ENCODE data around the gene DBH. TPM values are rescaled to one million over a fixed set of nuclear protein-coding genes. Genes with fewer than 3 reads are reported as not detected.

DBH gene
- total RNA-seq, 2 experiments from 2014 or later = not detected

DNA sequence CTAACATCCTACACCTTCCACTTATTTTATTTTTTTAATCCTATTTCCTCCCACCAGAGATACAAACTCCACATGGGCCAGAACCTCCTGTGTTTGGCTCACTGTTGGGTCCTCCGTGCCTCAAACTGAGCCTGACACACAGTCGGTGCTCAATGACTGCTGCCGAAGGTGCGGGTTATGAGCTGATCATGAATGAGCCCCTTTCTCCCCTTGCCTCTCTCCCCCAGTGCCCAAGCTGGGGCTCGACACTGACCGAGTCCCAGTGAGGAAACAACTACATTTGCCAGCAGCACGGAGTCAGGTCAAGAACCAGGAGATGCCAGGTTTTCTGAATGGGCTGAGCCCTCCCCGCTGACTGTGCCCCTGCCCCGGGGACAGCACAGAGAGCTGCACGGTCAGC is 57.0 kb downstream of the DBH start:
- Histone ChIP-seq H3K4me2 (ENCODE audit: low read length) (no peak overlapping the region), H3K4me3 (ENCODE audit: low read depth, low read length, poor library complexity, severe bottlenecking) (no peak overlapping the region), H3K9me3 (ENCODE audit: low read length) (no peaks in the 10 kb centered on the region), H4K20me1 (ENCODE audit: insufficient read depth, low read length) (no peaks in the 10 kb centered on the region), H3K79me2 (ENCODE audit: insufficient read depth, low read depth, low read length) (peaks cover 17% of the 10 kb centered on the region; the same call in 1 of the 2 replicates), H3K36me3 (ENCODE audit: insufficient read depth, low read length) (peaks cover 74% of the 10 kb centered on the region), H3K9me2 (ENCODE audit: insufficient read depth, low read length) (no peaks in the 10 kb centered on the region), H3K4me1 (ENCODE audit: insufficient read depth, low read length, poor library complexity, severe bottlenecking) (peaks cover 25% of the 10 kb centered on the region), H2AFZ (ENCODE audit: low read length) (no peak overlapping the region), H3K27ac (ENCODE audit: low read depth, low read length, poor library complexity, severe bottlenecking) (no peak overlapping the region)
- ChIA-PET CTCF (ENCODE audit: unreplicated experiment) (no interaction called here), POLR2A (no interaction called here)
- TF ChIP-seq EZH2phosphoT487 (IDR thresholded peaks at IDR 0.05; ENCODE audit: borderline replicate concordance, low read depth, low read length) (no peak), CTCF (conservative IDR thresholded peaks at IDR 0.05; ENCODE audit: low read length) (no peak)
- BruUV-seq (replicated peaks) = no TSS peak
- intact Hi-C loops (cut with micrococcal nuclease; ENCODE audit: unreplicated experiment) = no loop called here
- no peak for DNase-seq (ENCODE audit: low spot score)

DNA sequence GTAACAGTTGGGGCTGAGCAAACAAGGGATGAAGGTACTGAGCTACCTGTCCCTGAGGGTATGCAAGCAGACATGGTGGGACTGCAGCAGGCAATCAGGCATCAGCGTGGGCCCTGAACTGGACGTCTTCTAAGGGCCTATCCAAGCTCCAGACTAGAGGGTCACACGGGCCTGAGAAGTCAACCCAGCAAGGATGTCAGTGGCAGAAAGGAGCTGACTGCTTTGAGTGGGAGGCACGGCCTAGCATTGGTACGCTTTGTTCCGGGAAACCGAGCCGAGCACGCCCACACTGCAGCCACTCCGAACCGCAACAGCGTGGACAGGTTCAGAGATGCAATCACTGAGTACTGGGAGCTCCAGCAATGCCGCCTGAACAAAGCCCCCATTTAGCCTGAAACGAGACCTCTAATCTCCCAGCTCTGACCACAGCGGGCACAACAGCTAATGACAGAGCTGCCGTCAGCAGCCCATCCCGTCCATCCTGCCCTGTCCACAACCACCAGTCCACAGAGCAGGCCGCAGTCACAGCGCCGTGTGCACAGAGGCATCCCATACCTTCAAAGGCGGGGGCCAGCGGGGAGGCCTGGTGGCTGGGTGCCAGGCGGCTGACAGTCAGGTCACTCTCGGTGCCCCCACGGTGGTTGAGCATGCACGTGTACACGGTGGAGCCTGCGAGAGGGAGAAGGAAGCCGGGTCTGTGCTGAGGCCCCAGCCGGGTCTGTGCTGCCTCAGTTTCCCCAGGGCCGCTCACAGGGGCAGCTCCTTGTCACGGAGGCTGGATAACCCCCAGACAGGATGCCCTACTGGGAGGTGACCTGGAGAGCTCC is 57.8 kb downstream of the DBH start:
- H3K4me2 ChIP-seq (ENCODE audit: low read length) = no peak overlapping the region
- H3K79me2 ChIP-seq (ENCODE audit: insufficient read depth, low read depth, low read length) = peaks cover 25% of the 10 kb centered on the region; the same call in 1 of the 2 replicates
- H3K4me1 ChIP-seq (ENCODE audit: insufficient read depth, low read length, poor library complexity, severe bottlenecking) = peaks cover 33% of the 10 kb centered on the region
- no peaks in the 10 kb centered on the region for H3K9me2 ChIP-seq (ENCODE audit: insufficient read depth, low read length)
- no peak overlapping the region for H3K27ac ChIP-seq (ENCODE audit: low read depth, low read length, poor library complexity, severe bottlenecking)
- BruUV-seq (replicated peaks) = no TSS peak
- no peak for DNase-seq (ENCODE audit: low spot score)
- peaks cover 80% of the 10 kb centered on the region for H3K36me3 ChIP-seq (ENCODE audit: insufficient read depth, low read length)
- no peaks in the 10 kb centered on the region for H3K9me3 ChIP-seq (ENCODE audit: low read length)
- no peaks in the 10 kb centered on the region for H4K20me1 ChIP-seq (ENCODE audit: insufficient read depth, low read length)
- CTCF ChIA-PET (ENCODE audit: unreplicated experiment) = no interaction called here
- no peak for TF ChIP-seq EZH2phosphoT487 (IDR thresholded peaks at IDR 0.05; ENCODE audit: borderline replicate concordance, low read depth, low read length)
- TF ChIP-seq CTCF (conservative IDR thresholded peaks at IDR 0.05; ENCODE audit: low read length) = no peak
- POLR2A ChIA-PET = interaction anchor here (0.6 kb wide), 1 partner anchor 731 kb away, joined by 4 read pairs; no protein-coding TSS in a partner anchor
- H3K4me3 ChIP-seq (ENCODE audit: low read depth, low read length, poor library complexity, severe bottlenecking) = no peak overlapping the region
- no peak overlapping the region for H2AFZ ChIP-seq (ENCODE audit: low read length)
- intact Hi-C loops (cut with micrococcal nuclease; ENCODE audit: unreplicated experiment) = no loop called here

GRCh38 chr9:133694686-133695085 is 58.5 kb downstream of the DBH start:
- Histone ChIP-seq H2AFZ (ENCODE audit: low read length) (no peak overlapping the region), H3K9me2 (ENCODE audit: insufficient read depth, low read length) (no peaks in the 10 kb centered on the region), H3K79me2 (ENCODE audit: insufficient read depth, low read depth, low read length) (peaks cover 30% of the 10 kb centered on the region; the same call in 1 of the 2 replicates), H3K4me1 (ENCODE audit: insufficient read depth, low read length, poor library complexity, severe bottlenecking) (peaks cover 35% of the 10 kb centered on the region), H4K20me1 (ENCODE audit: insufficient read depth, low read length) (no peaks in the 10 kb centered on the region), H3K4me2 (ENCODE audit: low read length) (no peak overlapping the region), H3K4me3 (ENCODE audit: low read depth, low read length, poor library complexity, severe bottlenecking) (no peak overlapping the region), H3K27ac (ENCODE audit: low read depth, low read length, poor library complexity, severe bottlenecking) (no peak overlapping the region), H3K36me3 (ENCODE audit: insufficient read depth, low read length) (peaks cover 79% of the 10 kb centered on the region), H3K9me3 (ENCODE audit: low read length) (peaks cover 3% of the 10 kb centered on the region; the same call in 1 of the 2 replicates)
- no peak for DNase-seq (ENCODE audit: low spot score)
- no TSS peak for BruUV-seq (replicated peaks)
- no peak for TF ChIP-seq EZH2phosphoT487 (IDR thresholded peaks at IDR 0.05; ENCODE audit: borderline replicate concordance, low read depth, low read length)
- TF ChIP-seq CTCF (conservative IDR thresholded peaks at IDR 0.05; ENCODE audit: low read length) = no peak
- POLR2A ChIA-PET = no interaction called here
- CTCF ChIA-PET (ENCODE audit: unreplicated experiment) = no interaction called here
- intact Hi-C loops (cut with micrococcal nuclease; ENCODE audit: unreplicated experiment) = no loop called here
